Embryonic facial prominence (tissue), 1 donor: Measurements from ENCODE around the gene DMRTA2.

Experiments used
- DNase-seq: peaks from one replicate; pipeline ENCODE4 v3.0.0-alpha.2; 2016; ENCODE audit errors: extremely low spot score

Gene DMRTA2

DNA sequence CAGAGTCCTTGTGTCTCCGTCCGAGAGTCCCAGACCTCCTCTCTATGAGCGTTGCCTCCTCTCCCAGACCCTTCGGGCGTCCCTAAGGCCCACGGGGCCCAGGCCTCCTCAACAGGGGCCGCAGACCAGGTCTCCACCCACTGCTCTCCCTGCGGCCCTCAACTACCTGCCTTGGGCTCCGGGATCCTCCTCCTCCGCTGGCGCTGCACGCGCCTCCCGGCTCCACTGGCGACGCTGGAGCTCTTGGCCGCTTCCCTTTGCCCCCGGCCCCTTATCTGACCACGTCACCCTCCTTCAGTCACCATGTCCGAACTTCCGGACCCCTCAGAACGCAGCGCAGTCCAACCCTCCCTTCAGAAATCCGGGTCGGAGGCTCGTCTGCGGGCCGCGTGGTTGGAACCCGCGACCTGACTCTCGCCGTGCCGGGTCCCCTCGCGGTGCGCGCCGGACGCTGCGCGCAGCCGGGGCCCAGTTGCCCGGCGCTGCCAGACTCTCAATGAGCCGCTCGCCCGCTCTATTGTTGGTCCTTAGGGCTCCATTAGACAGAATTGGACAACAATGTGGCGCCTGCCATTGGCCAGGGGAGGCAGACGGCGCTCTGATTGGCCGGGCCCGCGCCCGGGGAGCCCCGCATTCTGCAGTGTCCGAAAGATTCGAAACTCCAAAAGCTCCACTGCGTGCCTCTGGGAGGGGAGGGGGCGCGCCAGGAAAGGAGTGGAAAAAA, at the start of gene DMRTA2:
Gene DMRTA2 (minus strand): TSS at position 498 of the 724 bp plus-strand sequence. CDS start 1,907 bp downstream, outside the sequence.
- DNase-seq = no peak

DNA sequence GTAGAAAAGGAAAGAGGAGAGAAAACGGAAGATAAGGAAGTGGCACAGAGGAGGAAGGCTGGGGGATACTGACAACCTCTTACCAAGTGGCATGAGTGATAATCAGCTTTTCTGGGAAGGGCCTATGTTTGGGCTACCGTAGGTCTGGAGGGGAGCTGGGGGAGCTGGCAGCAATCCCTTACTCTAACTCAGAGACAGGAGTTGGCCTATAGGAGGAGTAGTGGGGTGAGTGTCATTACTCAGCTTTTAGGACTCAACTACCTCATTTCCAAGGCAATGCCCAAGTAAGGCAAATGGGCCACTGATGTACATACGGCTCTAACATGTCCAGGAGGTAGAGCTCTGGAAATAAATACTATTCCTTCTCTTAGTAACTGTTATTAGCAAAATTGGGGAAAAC, 48.7 kb upstream of the DMRTA2 start:
- DNase-seq = no peak

DNA sequence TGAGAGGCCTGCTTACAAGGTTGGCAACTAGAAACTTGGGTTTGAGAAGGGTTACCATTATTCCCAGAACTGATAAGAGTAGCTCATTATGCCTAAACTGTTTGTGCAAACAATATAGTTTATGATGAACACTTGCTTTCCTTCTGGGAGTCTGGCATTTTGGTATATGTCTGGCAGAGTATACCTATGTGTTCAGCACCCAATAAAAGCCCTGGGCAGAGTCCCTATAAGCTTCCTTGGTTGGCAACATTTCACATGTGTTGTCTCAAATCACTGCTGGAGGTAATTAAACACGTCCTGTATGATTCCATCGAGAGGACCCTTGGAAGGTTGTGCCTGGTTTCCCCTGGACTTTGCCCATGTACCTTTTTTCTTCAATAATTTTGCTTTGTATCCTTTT, 39.7 kb upstream of the DMRTA2 start:
- no peak for DNase-seq

DNA sequence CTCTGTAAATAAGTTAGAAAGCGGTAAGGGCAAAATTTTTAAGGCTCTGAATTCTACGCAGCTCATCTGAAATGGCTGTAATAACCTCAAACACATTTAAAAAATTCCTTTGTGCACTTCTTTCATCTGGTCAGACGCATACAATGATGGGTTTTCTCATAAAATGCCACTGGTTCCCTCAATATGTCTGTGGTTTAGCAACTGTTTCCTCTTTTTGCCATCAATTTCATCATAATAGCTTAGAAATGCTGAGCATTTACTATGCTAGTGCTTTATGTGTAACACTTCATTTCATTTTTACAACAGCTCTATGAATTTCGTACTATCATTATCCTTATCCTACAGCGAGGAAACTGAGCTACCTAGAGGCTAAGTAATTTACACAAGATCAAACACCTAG, 35.3 kb upstream of the DMRTA2 start:
- no peak for DNase-seq

DNA sequence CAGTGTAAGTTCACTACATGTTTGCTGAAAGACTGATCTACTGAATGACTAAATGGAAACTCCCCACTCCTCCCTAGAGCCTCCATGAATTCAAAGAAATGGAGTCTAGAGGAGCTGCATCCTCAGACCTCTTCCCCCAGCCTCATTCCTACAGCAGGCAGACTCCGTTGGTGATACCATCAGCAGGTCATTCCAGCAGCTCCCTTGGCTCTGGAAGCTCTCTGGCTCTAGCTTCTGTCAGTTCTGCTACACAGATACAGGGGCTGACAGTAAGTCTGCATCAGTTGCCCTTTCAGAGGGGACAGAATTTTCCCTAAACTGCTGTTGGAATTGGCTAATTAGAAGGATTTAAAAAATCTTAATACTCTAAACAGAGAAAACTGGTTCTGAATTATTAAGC, 31.7 kb upstream of the DMRTA2 start:
- DNase-seq = no peak

DNA sequence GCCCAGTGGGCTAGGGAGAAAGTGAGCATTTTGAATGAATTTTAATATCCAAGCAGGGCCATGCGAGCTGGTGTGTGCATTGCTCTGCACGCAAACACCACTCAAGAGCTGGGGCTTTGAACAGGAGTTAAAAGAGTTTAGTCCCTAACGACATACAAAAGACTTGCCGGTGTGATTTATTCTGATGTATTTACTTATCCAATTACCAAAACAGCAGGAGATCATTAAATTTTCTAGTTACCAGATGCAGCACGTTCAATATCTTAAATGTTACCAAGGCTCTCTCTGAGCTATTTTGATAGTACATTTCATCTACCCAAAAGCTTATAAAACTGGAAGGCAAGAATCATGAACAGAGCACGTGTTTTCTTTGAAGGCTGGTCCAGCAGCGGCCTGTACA, 30.0 kb upstream of the DMRTA2 start:
- DNase-seq = no peak

GRCh38 chr1:50452700-50453099, 29.5 kb upstream of the DMRTA2 start:
- DNase-seq = no peak

DNA sequence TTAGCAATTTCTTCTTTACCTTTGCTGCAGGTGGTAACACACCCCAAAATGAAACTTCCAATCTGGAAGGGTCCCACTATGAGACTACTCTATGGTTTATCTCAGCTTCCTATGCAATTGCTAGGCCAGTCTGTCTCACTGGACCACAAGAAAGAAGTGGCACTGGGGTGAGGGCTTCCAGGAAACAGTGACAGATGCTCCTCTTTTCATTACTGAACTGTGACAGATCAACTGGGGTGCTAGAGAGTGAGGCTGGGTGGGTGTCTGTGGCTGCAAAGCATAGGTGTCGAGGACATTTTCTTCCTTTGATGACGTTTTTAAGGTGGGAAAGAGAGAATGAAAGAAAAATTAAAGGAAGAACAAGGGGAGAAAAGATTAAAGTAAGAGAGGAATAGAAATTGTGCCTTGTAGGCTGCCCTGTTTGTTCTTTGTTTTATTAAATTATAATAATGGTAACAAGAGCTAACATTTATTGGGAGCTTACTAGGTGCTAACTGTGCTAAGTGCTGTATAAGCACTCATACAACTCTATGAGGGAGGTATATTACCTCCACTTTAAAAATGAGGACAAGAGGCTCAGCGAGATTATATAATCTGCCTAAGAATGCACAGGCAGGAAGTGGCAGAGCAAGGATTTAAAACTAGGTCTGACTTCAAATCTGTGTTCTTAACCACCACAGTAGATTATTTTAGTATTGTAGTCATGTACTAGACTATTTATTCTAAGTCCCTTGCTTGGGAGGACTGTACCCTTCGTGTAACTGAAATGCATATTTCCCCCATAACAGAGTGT, 27.8 kb upstream of the DMRTA2 start:
- DNase-seq = no peak

- DNase-seq = no peak
Observed at GRCh38 chr1:50447961-50448360, 24.7 kb upstream of the DMRTA2 start.

DNA sequence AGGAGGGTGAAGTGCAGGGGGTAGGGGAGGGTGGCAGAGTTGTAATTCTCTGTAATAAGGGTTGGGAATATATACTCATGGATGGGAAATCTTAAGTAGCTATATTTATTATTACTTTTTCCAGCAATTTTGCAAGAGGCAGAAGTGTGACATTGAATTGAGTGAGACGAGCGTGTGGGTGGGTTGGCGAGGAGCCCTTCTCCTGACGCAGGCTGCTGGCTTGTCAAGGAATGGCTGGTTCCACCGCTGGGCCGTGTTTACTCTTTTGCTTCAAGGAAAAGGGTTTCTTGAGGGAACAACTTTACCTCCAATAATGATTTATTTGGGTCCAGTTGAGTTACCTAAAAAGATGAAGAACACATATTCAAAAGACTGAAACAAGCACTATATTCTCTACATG, 17.9 kb upstream of the DMRTA2 start:
- no peak for DNase-seq

DNA sequence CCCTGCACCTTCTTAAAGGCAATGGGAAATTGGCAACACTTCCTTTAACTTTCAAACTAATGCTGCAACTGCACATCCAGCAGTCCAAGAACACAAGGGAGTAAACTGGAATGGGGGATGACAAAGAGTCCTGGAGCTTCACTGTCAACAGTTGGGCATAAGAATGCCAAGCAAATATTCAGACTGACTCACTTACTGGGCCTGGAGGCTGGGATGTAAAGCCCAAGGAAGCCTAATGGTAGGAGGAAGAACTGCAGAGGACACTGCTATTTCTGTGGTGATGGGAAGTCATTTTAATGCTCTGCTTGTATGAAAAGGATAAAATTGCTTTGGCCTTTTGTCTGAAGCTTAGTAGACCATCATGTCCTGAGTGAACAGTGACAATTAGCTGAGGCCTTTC, 15.7 kb upstream of the DMRTA2 start:
- no peak for DNase-seq

GRCh38 chr1:50436489-50436888, 13.2 kb upstream of the DMRTA2 start:
- no peak for DNase-seq

- DNase-seq = no peak
Observed at GRCh38 chr1:50430010-50430405, 6.8 kb upstream of the DMRTA2 start.

- DNase-seq = no peak
Observed at GRCh38 chr1:50427818-50428779, 4.9 kb upstream of the DMRTA2 start.

DNA sequence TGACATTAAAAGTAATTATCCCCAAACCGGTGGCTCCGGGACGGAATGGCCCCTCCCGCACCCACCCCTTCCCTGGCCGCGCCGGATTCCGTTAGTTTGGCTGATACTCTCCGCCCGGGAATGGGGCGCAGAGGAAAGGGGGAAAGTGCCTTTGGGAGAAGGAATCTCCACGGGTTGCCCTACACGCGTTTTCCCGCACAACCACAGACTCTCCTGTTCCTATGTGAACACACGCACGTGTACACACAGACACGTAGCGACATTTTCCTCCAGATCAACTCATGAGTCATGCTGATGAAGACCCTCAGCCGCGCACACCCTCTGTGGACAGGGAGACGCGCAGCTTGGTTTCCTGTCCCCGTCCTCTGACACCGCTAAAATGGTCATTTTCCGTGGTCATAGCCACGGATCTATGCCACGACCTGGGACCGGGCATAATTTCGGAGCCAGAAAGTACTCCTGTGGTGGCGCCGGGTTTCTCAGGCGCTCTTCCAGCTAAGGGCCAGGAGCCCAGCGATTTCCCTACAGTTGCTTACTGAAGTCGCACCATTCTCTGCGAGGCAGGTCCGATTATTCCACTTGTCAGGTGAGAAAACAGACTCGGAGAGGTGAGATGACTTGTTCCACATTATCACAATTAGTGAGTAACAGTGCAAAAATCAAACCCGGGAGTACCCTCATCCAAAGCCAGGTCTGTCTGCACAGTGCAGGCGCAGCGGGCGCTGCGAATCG, 4.0 kb upstream of the DMRTA2 start:
- peak; percentile 74 for DNase-seq

GRCh38 chr1:50426702-50427085, 3.5 kb upstream of the DMRTA2 start:
- DNase-seq = no peak

GRCh38 chr1:50426108-50426700, 3.0 kb upstream of the DMRTA2 start:
- no peak for DNase-seq

DNA sequence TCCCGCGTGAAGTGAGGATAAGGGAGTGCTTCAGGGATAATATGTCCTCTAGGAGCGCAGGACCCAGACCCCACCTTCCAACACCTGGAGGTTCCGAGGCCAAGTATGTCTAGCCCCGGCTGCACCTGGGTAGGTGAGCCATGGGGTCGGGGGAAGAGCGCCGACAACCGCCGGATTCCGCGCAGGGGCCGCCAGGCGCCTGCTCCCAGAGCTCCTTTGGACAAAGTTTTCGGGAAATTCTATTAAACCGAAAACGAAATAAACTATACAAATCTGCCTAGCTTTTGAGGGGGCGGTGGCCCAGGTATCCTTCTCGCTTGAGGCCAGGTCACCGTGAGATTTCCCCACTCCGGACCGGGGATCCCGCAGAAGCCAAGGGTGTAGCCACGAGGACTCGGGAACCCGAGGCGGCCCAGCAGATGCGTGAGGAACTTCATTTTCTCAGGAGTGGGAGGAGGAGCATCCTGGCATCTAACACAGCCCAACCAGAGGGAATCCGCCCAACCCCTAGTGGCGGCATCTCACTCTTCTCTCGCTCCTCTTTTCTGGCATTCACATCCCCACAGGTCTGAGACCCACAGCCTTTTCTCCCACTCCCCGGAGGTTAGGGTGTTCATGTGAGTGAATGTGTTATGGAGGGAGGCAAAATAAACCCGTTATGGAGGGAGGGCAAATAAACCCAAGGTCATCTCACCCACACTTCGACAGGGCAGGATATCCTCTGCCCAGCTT, 2.3 kb upstream of the DMRTA2 start:
- no peak for DNase-seq

DNA sequence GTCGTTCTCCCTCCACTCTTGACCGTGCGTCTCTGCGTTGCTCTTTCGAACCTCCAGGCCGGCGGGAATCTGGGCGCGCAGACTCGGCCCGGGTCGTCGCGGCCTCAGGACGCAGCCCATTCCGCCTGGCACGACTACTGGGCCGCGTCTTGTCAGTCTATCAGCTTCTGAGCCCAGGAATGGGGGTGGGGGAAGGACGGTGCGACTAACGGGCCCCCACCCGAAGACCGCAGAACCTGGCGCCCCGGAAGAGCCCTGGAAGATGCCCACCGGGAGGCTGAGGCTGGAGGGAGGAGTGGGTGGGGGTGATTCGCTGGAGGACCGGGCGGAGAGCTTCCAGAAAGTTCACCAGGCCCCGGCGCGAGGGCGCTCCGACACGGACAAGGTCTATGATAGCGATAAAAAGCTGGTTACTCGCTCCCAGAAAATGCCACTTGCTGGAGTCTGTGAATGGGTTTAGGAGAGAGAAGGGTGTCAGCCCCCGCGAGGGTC, 1.7 kb upstream of the DMRTA2 start:
- no peak for DNase-seq
